Measurements from ENCODE around the gene PCDH1.

- TF ChIP-seq CTCF (IDR thresholded peaks at IDR 0.05; ENCODE audit: control extremely low read depth in 1 of 3, insufficient read depth in 1 of 3, low read depth in 1 of 3, low read length in 3 of 3) (no peak), TCF12 (IDR thresholded peaks at IDR 0.05; ENCODE audit: low read depth, low read length) (no peak), POLR2AphosphoS5 (IDR thresholded peaks at IDR 0.05; ENCODE audit: low read depth, low read length) (no peak), TAF1 (IDR thresholded peaks at IDR 0.05; ENCODE audit: low read depth, low read length) (no peak), CBX5 (IDR thresholded peaks at IDR 0.05; ENCODE audit: low read depth, low read length) (no peak)
Measured at GRCh38 chr5:141851195-141851874, 26.9 kb downstream of the PCDH1 start.

Data from H1 (cell line).